Stimulated activated CD4-positive, alpha-beta T cell treated with anti-CD3 and anti-CD28 coated beads, Interleukin-12 subunit alpha, Interleukin-12 subunit beta, amount 100 ng/mL, for 24 hours (primary cell): ENCODE data around the gene PMFBP1.

Experiments used
- DNase-seq, 2 experiments: peaks; one replicate each; pipeline ENCODE4 v3.0.0-alpha.2; 2020; ENCODE audit warnings: low read depth in 2 of 2

Gene PMFBP1

GRCh38 chr16:72172105-72173034, at the start of gene PMFBP1:
Gene PMFBP1, minus strand, starts transcription at chr16:72172155. Its CDS starts 947 bp downstream, at chr16:72171208.
- no peak for DNase-seq

- no peak for DNase-seq
Measured at GRCh38 chr16:72221630-72222024, 49.7 kb upstream of the PMFBP1 start.

- DNase-seq, result no peak
Measured at GRCh38 chr16:72220875-72221629, 49.1 kb upstream of the PMFBP1 start.

- no peak for DNase-seq
Measured at GRCh38 chr16:72219282-72219681, 47.3 kb upstream of the PMFBP1 start.

GRCh38 chr16:72216767-72217166, 44.8 kb upstream of the PMFBP1 start:
- no peak for DNase-seq

GRCh38 chr16:72214821-72215220, 42.9 kb upstream of the PMFBP1 start:
- no peak for DNase-seq

GRCh38 chr16:72211110-72211509, 39.2 kb upstream of the PMFBP1 start:
- DNase-seq, result no peak

- DNase-seq, result no peak
Measured at GRCh38 chr16:72210555-72210954, 38.6 kb upstream of the PMFBP1 start.

- no peak for DNase-seq
Measured at GRCh38 chr16:72210072-72210471, 38.1 kb upstream of the PMFBP1 start.

GRCh38 chr16:72206299-72206698, 34.3 kb upstream of the PMFBP1 start:
- no peak for DNase-seq

- DNase-seq, result peak in 1 of 2 experiments; percentile 2
Measured at GRCh38 chr16:72203401-72203800, 31.4 kb upstream of the PMFBP1 start.

- DNase-seq, result no peak
Measured at GRCh38 chr16:72202014-72202413, 30.1 kb upstream of the PMFBP1 start.

GRCh38 chr16:72201387-72201786, 29.4 kb upstream of the PMFBP1 start:
- no peak for DNase-seq

GRCh38 chr16:72199761-72200337, 27.9 kb upstream of the PMFBP1 start:
- no peak for DNase-seq

- DNase-seq, result no peak
Measured at GRCh38 chr16:72198771-72199201, 26.8 kb upstream of the PMFBP1 start.

GRCh38 chr16:72198021-72198711, 26.2 kb upstream of the PMFBP1 start:
- DNase-seq, result no peak

GRCh38 chr16:72197545-72197944, 25.6 kb upstream of the PMFBP1 start:
- no peak for DNase-seq

- no peak for DNase-seq
Measured at GRCh38 chr16:72195609-72196008, 23.7 kb upstream of the PMFBP1 start.

GRCh38 chr16:72191551-72191950, 19.6 kb upstream of the PMFBP1 start:
- DNase-seq, result no peak

GRCh38 chr16:72189865-72190371, 18.0 kb upstream of the PMFBP1 start:
- no peak for DNase-seq

- no peak for DNase-seq
Measured at GRCh38 chr16:72188541-72188940, 16.6 kb upstream of the PMFBP1 start.

GRCh38 chr16:72187551-72187950, 15.6 kb upstream of the PMFBP1 start:
- no peak for DNase-seq
